ENCODE measurements around the gene SIRT7. TPM values are rescaled to one million over a fixed set of nuclear protein-coding genes. Genes with fewer than 3 reads are reported as not detected.

Gene SIRT7
- polyA plus RNA-seq, 1 experiment = 8.4 TPM

- no peaks in the 10 kb centered on the region for H3K27me3 ChIP-seq (ENCODE audit: control insufficient read depth, insufficient read depth, low read length)
- peak overlapping the region; percentile 55 for H3K4me3 ChIP-seq (ENCODE audit: low read depth, low read length)
- H3K36me3 ChIP-seq (ENCODE audit: control insufficient read depth, insufficient read depth, low read length) = peaks cover 27% of the 10 kb centered on the region
- ChIA-PET CTCF (interaction anchor here (1.0 to 2.4 kb wide), 9 partner anchors 8 to 136 kb away, joined by 3 to 7 read pairs (median 5); partner anchors contain the start of gene P4HB), POLR2A (no interaction called here)
- TF ChIP-seq CTCF (IDR thresholded peaks at IDR 0.05; ENCODE audit: insufficient read depth, low read depth, low read length) = no peak
- no peak for DNase-seq (ENCODE audit: low read depth)
Observed at GRCh38 chr17:81868674-81869220, 49.2 kb downstream of the SIRT7 start.

- POLR2A ChIA-PET = no interaction called here
- Histone ChIP-seq H3K4me3 (ENCODE audit: low read depth, low read length) (no peak overlapping the region), H3K27me3 (ENCODE audit: control insufficient read depth, insufficient read depth, low read length) (no peaks in the 10 kb centered on the region), H3K36me3 (ENCODE audit: control insufficient read depth, insufficient read depth, low read length) (peaks cover 28% of the 10 kb centered on the region)
- CTCF ChIA-PET = interaction anchor here (1.1 to 2.4 kb wide), 3 partner anchors 55 to 135 kb away, joined by 3 to 6 read pairs (median 3); no protein-coding TSS in a partner anchor
- DNase-seq (ENCODE audit: low read depth) = no peak
- no peak for TF ChIP-seq CTCF (IDR thresholded peaks at IDR 0.05; ENCODE audit: insufficient read depth, low read depth, low read length)
Observed at GRCh38 chr17:81867991-81868673, 49.8 kb downstream of the SIRT7 start.

GRCh38 chr17:81867170-81867990, 50.6 kb downstream of the SIRT7 start:
- no peak for DNase-seq (ENCODE audit: low read depth)
- no peak overlapping the region for H3K4me3 ChIP-seq (ENCODE audit: low read depth, low read length)
- H3K36me3 ChIP-seq (ENCODE audit: control insufficient read depth, insufficient read depth, low read length) = peaks cover 30% of the 10 kb centered on the region
- ChIA-PET CTCF (interaction anchor here (0.9 to 1.1 kb wide), 2 partner anchors 134 to 184 kb away, joined by 3 to 4 read pairs; partner anchors contain the start of genes ARL16 and HGS), POLR2A (no interaction called here)
- H3K27me3 ChIP-seq (ENCODE audit: control insufficient read depth, insufficient read depth, low read length) = no peaks in the 10 kb centered on the region
- TF ChIP-seq CTCF (IDR thresholded peaks at IDR 0.05; ENCODE audit: insufficient read depth, low read depth, low read length) = no peak

- Histone ChIP-seq H3K27me3 (ENCODE audit: control insufficient read depth, insufficient read depth, low read length) (no peaks in the 10 kb centered on the region), H3K4me3 (ENCODE audit: low read depth, low read length) (no peak overlapping the region), H3K36me3 (ENCODE audit: control insufficient read depth, insufficient read depth, low read length) (peaks cover 30% of the 10 kb centered on the region)
- DNase-seq (ENCODE audit: low read depth) = no peak
- no peak for TF ChIP-seq CTCF (IDR thresholded peaks at IDR 0.05; ENCODE audit: insufficient read depth, low read depth, low read length)
- ChIA-PET POLR2A (no interaction called here), CTCF (interaction anchor here (0.7 to 1.1 kb wide), 3 partner anchors 134 to 183 kb away, joined by 3 to 4 read pairs (median 3); partner anchors contain the start of genes ARL16 and HGS)
Observed at GRCh38 chr17:81866440-81867169, 51.4 kb downstream of the SIRT7 start.

Measured in BJ (cell line).